ENCODE data around the gene BBLN. TPM values are rescaled to one million over a fixed set of nuclear protein-coding genes. Genes with fewer than 3 reads are reported as not detected.
"Not testable (repeated sequence)": the region's sequence is repeated elsewhere in the genome, so short reads cannot be mapped to it uniquely, and the experiment has no call there.

BBLN gene
- 10 to 100 TPM; 85.1 to 85.3 TPM for total RNA-seq

GRCh38 chr9:128159784-128160602 is at the start of gene BBLN:
BBLN (plus strand) TSS chr9:128160265; CDS start chr9:128160408, 143 bp downstream.
- Mint-ChIP-seq H3K4me1 (peaks cover 15% of the 10 kb centered on the region), H3K36me3 (peaks cover 15% of the 10 kb centered on the region), H3K27me3 (no peaks in the 10 kb centered on the region), H3K9me3 (ENCODE audit: low read depth) (no peaks in the 10 kb centered on the region), H3K4me3 (peak within 1 kb of the TSS; percentile 80), H3K27ac (peak within 1 kb of the TSS; percentile 79)
- CTCF ChIA-PET = interaction anchor here (1.2 to 3.5 kb wide), 4 partner anchors 11 to 42 kb away, joined by 3 to 24 read pairs (median 6); partner anchors contain the start of gene CIZ1
- DNase-seq = peak; percentile 95
- peak; percentile 92 for ATAC-seq

GRCh38 chr9:128111726-128112125 is 48.3 kb upstream of the BBLN start:
- H3K4me3 Mint-ChIP-seq; H3K9me3 Mint-ChIP-seq (ENCODE audit: low read depth); DNase-seq; H3K4me1 Mint-ChIP-seq; H3K27me3 Mint-ChIP-seq; H3K27ac Mint-ChIP-seq; CTCF ChIA-PET; ATAC-seq: not testable (repeated sequence)
- H3K36me3 Mint-ChIP-seq = peaks cover 15% of the 10 kb centered on the region

GRCh38 chr9:128113526-128114325 is 46.3 kb upstream of the BBLN start:
- ATAC-seq (no peak), DNase-seq (no peak)
- peaks cover 5% of the 10 kb centered on the region for H3K4me1 Mint-ChIP-seq
- CTCF ChIA-PET = interaction anchor here (0.9 to 2.1 kb wide), 6 partner anchors 9 to 170 kb away, joined by 3 to 7 read pairs (median 3); no protein-coding TSS in a partner anchor
- H3K9me3 Mint-ChIP-seq (ENCODE audit: low read depth) = no peaks in the 10 kb centered on the region
- no peak overlapping the region for H3K4me3 Mint-ChIP-seq
- no peaks in the 10 kb centered on the region for H3K27me3 Mint-ChIP-seq
- no peak overlapping the region for H3K27ac Mint-ChIP-seq
- H3K36me3 Mint-ChIP-seq = peaks cover 10% of the 10 kb centered on the region

GRCh38 chr9:128114326-128115186 is 45.5 kb upstream of the BBLN start:
- peaks cover 5% of the 10 kb centered on the region for H3K4me1 Mint-ChIP-seq
- H3K27me3 Mint-ChIP-seq = no peaks in the 10 kb centered on the region
- no peaks in the 10 kb centered on the region for H3K9me3 Mint-ChIP-seq (ENCODE audit: low read depth)
- peaks cover 8% of the 10 kb centered on the region for H3K36me3 Mint-ChIP-seq
- no peak overlapping the region for H3K4me3 Mint-ChIP-seq
- H3K27ac Mint-ChIP-seq = no peak overlapping the region
- CTCF ChIA-PET = interaction anchor here (1.0 to 2.1 kb wide), 7 partner anchors 10 to 247 kb away, joined by 3 to 7 read pairs (median 4); no protein-coding TSS in a partner anchor
- ATAC-seq (no peak), DNase-seq (no peak)

GRCh38 chr9:128115187-128116103 is 44.6 kb upstream of the BBLN start:
- H3K9me3 Mint-ChIP-seq (ENCODE audit: low read depth) = no peaks in the 10 kb centered on the region
- ATAC-seq (no peak), DNase-seq (no peak)
- H3K4me3 Mint-ChIP-seq = no peak overlapping the region
- H3K36me3 Mint-ChIP-seq = peaks cover 7% of the 10 kb centered on the region
- H3K27ac Mint-ChIP-seq = no peak overlapping the region
- peaks cover 5% of the 10 kb centered on the region for H3K4me1 Mint-ChIP-seq
- no peaks in the 10 kb centered on the region for H3K27me3 Mint-ChIP-seq
- CTCF ChIA-PET = interaction anchor here (0.8 to 3.6 kb wide), 14 partner anchors 10 to 246 kb away, joined by 3 to 24 read pairs (median 4); no protein-coding TSS in a partner anchor

- H3K4me3 Mint-ChIP-seq = no peak overlapping the region
- no peaks in the 10 kb centered on the region for H3K27me3 Mint-ChIP-seq
- peaks cover 4% of the 10 kb centered on the region for H3K36me3 Mint-ChIP-seq
- H3K27ac Mint-ChIP-seq = no peak overlapping the region
- DNase-seq (no peak), ATAC-seq (no peak)
- no peaks in the 10 kb centered on the region for H3K9me3 Mint-ChIP-seq (ENCODE audit: low read depth)
- CTCF ChIA-PET = interaction anchor here (0.7 to 3.6 kb wide), 18 partner anchors 8 to 245 kb away, joined by 3 to 24 read pairs (median 4); no protein-coding TSS in a partner anchor
- H3K4me1 Mint-ChIP-seq = peaks cover 5% of the 10 kb centered on the region
Observed at GRCh38 chr9:128116104-128117083, 43.7 kb upstream of the BBLN start.

- CTCF ChIA-PET = interaction anchor here (0.6 to 3.6 kb wide), 59 partner anchors 7 to 346 kb away, joined by 3 to 24 read pairs (median 4); partner anchors contain the start of genes BBLN, EEIG1, NAIF1 and PIP5KL1
- Mint-ChIP-seq H3K4me3 (no peak overlapping the region), H3K36me3 (peaks cover 4% of the 10 kb centered on the region), H3K9me3 (ENCODE audit: low read depth) (no peaks in the 10 kb centered on the region), H3K4me1 (peaks cover 5% of the 10 kb centered on the region), H3K27ac (no peak overlapping the region), H3K27me3 (no peaks in the 10 kb centered on the region)
- DNase-seq = peak; percentile 96
- ATAC-seq = peak; percentile 88
Observed at GRCh38 chr9:128117613-128118471, 42.2 kb upstream of the BBLN start.

- Mint-ChIP-seq H3K9me3 (ENCODE audit: low read depth) (no peaks in the 10 kb centered on the region), H3K4me3 (no peak overlapping the region), H3K27ac (no peak overlapping the region), H3K36me3 (peaks cover 2% of the 10 kb centered on the region), H3K27me3 (no peaks in the 10 kb centered on the region), H3K4me1 (peaks cover 5% of the 10 kb centered on the region)
- CTCF ChIA-PET = interaction anchor here (0.8 to 3.6 kb wide), 30 partner anchors 7 to 347 kb away, joined by 3 to 24 read pairs (median 6); partner anchors contain the start of genes BBLN, NAIF1, PIP5KL1 and PTGES2
- DNase-seq (no peak), ATAC-seq (no peak)
Observed at GRCh38 chr9:128118472-128118857, 41.6 kb upstream of the BBLN start.

- no peak overlapping the region for H3K4me3 Mint-ChIP-seq
- no peaks in the 10 kb centered on the region for H3K9me3 Mint-ChIP-seq (ENCODE audit: low read depth)
- no peak overlapping the region for H3K27ac Mint-ChIP-seq
- H3K36me3 Mint-ChIP-seq = peaks cover 3% of the 10 kb centered on the region
- H3K27me3 Mint-ChIP-seq = no peaks in the 10 kb centered on the region
- peaks cover 5% of the 10 kb centered on the region for H3K4me1 Mint-ChIP-seq
- CTCF ChIA-PET = interaction anchor here (1.2 to 1.8 kb wide), 3 partner anchors 9 to 58 kb away, joined by 3 to 8 read pairs (median 4); no protein-coding TSS in a partner anchor
- ATAC-seq (no peak), DNase-seq (no peak)
Observed at GRCh38 chr9:128118971-128119665, 40.9 kb upstream of the BBLN start.

All from activated CD8-positive, alpha-beta memory T cell treated with anti-CD3 and anti-CD28 coated beads, Interleukin-2, amount 10 ng/mL, durations not matched to agents 7 days and 5 days (primary cell).